GM19043 (cell line): ENCODE results near the gene CCDC171.
A peak's percentile ranks its signal among the peaks of the same experiment; 100 is the strongest.
"Not testable (repeated sequence)": the region's sequence is repeated elsewhere in the genome, so short reads cannot be mapped to it uniquely, and the experiment has no call there.

Experiments used
- ATAC-seq: cut with Tn5 transposase; IDR thresholded peaks from one replicate; pipeline ENCODE4 v1.9.1; 2021; ENCODE audit warnings: low read depth; ENCODE audit not compliant: unreplicated experiment

CCDC171 gene

GRCh38 chr9:15670894-15671293, 118.1 kb downstream of the CCDC171 start:
- peak; percentile 93 for ATAC-seq

GRCh38 chr9:15693701-15694100, 140.9 kb downstream of the CCDC171 start:
- no peak for ATAC-seq

- no peak for ATAC-seq
Measured at GRCh38 chr9:15696979-15697378, 144.1 kb downstream of the CCDC171 start.

DNA sequence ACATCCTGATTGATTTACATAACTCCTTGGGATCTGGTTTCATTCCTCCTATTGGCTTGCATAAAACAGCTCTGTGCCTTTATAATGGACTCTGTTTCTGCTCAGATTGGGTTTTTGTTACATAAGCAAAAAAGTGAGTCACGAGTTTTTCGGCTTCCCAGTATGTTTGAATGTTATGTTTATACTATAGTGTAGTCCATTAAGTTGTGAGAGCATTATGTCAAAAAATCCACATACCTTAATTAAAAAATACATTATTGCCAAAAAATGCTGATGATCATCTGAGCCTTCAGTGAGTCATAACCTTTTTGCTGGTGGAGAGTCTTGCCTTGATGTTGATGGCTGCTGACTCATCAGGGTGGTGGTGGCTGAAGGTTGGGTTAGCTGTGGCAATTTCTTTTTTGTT, 144.6 kb downstream of the CCDC171 start:
- ATAC-seq: no peak

DNA sequence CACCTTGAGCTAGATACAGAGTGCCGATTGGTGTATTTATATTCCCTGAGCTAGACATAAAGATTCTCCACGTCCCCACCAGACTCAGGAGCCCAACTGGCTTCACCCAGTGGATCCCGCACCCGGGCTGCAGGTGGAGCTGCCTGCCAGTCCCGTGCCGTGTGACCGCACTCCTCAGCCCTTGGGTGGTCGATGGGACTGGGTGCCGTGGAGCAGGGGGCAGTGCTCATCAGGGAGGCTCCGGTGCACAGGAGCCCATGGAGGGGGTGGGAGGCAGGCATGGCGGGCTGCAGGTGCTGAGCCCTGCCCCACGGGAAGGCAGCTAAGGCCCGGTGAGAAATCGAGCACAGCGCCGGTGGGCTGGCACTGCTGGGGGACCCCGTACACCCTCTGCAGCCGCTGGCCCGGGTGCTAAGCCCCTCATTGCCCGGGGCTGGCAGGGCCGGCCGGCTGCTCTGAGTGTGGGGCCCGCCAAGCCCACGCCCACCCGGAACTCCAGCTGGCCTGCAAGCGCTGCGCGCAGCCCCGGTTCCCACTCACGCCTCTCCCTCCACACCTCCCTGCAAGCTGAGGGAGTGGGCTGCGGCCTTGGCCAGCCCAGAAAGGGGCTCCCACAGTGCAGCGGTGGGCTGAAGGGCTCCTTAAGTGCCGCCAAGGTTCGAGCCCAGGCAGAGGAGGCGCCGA, 147.2 kb downstream of the CCDC171 start:
- not testable (repeated sequence) for ATAC-seq

DNA sequence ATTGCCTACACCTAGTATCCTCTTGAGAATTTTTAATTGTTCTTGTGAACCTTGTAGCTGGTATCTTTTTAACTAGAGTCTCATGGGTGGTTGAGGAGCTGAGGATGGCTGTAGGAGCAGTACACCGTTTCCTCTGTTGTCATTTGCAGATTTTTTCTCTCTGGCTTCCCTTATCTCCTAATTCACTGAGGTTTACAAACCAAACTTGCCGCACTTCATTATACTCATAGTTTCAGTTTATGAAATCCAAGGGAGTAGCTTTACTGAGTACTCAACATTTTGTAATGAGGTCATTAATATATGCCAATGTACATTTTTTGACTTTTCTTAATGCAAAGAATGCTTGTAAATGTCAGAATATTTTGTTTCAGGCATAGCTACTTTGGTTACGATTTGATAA, 154.2 kb downstream of the CCDC171 start:
- ATAC-seq: no peak

DNA sequence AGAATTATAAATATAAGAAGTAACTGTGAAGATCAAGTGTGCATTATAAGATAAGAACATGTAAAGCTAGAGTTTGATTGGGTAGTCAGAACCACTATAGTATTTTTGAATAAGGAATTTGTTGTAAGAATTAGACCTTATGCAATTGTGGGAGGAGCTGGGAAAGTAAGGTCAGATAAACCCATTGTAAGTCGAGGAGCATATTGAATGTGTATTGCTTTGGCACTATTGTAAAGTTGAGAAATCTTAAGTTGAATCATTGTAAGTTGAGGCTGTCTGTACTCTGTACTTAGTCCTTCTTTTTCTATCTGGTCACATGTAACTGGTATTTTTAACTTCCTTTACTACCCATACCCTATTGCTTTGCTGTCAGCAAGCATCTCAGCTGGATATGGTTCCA, 158.7 kb downstream of the CCDC171 start:
- ATAC-seq: no peak

DNA sequence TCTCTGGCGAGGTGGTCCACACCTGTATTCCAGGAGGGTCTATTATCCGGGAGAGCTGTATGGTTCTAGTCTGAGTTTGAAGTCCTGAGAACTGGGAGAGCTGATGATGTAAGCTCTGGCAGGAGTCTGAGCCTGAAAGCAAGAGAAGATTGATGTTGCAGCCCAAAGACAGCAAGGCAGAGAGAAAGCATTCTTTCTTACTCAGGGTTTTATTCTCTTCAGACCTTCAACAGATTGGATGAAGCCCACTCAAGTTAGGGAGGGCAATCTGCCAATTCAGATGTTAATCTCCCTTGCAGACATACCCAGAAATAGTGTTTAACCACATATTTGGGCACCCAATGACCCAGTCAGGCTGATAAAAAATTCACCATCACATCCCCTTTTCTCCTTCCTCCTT, 159.1 kb downstream of the CCDC171 start:
- ATAC-seq: no peak

GRCh38 chr9:15714746-15715145, 161.9 kb downstream of the CCDC171 start:
- ATAC-seq: no peak

DNA sequence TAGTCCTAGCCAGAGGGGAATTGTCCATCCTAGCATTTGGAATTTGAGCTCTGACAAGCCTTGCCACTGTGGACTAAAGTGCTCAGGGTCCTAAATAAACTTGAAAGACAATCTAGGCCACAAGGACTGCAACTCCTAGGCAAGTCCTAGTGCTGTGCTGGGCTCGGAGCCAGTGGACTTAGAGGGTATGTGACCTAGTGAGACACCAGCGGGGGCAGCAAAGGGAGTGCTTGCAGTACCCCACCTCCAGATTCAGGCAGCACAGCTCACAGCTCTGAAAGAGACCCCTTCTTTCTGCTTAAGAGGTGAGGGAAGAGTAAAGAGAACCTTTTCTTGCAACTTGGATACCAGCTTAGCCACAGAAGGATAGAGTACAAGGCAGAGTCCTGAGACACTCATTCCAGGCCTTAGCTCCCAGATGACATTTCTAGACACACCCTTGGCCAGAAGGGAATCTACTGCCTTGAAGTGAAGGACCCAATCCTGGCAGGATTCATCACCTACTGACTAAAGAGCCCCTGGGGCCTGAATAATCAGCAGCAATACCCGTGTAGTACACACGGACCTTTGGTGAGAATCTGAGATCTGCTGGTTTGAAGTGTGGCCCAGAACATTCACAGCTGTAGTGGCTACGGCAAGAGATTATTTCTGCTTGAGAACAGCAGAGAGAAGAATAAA, 164.6 kb downstream of the CCDC171 start:
- ATAC-seq: no peak

DNA sequence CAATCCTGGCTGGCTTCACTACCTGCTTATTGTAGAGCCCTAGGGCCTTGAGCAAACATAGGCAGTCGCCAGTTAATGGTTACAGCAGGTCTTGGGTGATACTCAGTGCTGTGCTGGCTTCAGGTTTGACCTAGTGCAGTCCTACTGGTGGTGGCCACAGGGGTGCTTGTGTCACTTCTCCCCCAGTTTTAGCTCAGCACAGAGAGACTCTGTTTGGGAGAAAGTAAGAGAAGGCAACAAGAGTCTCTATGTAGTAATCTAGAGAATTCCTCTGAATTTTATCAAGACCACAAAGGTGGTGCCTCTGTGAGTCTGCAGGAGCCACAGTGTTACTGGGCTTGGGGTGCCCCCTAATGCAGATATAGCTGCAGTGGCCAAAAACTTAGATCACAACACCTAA, 165.6 kb downstream of the CCDC171 start:
- ATAC-seq: no peak

DNA sequence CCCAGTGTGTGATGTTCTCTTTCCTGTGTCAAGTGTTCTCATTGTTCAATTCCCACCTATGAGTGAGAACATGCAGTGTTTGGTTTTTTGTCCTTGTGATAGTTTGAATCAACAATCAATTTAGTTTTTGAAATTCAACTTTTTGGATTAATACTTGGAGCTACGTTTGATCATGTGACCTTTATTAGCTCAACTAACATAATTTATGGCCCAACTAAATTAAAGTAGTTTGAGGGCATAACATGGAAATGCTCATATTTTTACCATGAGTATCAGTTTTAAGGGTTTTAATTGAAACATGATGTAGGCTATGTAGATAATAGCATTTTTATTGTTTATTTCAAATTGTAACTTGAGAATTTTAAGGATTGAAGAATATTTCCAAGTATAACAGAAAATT, 168.0 kb downstream of the CCDC171 start:
- ATAC-seq: no peak

- no peak for ATAC-seq
Measured at GRCh38 chr9:15722888-15723287, 170.0 kb downstream of the CCDC171 start.

GRCh38 chr9:15724016-15724415, 171.2 kb downstream of the CCDC171 start:
- no peak for ATAC-seq

DNA sequence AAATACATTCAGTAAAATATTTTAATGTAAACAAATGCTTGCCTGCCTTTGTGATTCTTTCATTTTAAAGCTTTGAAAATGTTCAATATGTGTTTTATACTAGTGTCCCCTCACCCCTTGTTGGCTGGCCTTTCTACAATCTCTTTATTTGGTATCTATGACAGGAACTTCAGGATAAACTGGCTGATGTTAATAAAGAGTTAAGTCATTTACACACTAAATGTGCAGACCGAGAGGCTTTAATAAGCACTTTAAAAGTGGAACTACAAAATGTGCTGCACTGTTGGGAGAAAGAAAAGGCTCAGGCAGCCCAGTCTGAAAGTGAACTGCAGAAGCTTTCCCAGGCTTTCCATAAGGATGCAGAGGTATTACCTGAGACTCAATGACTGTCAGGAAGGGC, 171.8 kb downstream of the CCDC171 start:
- no peak for ATAC-seq

DNA sequence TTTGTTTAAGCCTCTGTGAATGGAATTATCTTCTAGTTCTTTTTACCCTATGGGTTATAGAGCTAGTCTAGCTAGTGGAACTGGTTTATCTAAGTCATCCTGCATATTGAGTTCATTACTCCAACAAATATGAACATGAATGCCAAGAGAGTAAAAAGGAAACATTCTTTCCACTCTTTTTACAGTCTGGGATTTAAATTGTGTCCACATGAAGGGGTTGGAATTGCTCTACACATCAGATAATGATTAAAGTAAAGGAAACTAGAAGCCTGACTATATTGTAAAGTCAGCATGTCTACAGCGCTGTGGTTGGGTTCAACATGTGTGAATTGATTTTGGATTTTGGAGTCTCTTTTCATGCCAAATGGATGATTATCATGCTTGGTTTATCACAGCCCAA, 173.1 kb downstream of the CCDC171 start:
- no peak for ATAC-seq

GRCh38 chr9:15729507-15729906, 176.7 kb downstream of the CCDC171 start:
- ATAC-seq: no peak

GRCh38 chr9:15735083-15735857, 182.4 kb downstream of the CCDC171 start:
- no peak for ATAC-seq

- ATAC-seq: no peak
Measured at GRCh38 chr9:15736569-15736968, 183.7 kb downstream of the CCDC171 start.

- no peak for ATAC-seq
Measured at GRCh38 chr9:15738011-15738410, 185.2 kb downstream of the CCDC171 start.

DNA sequence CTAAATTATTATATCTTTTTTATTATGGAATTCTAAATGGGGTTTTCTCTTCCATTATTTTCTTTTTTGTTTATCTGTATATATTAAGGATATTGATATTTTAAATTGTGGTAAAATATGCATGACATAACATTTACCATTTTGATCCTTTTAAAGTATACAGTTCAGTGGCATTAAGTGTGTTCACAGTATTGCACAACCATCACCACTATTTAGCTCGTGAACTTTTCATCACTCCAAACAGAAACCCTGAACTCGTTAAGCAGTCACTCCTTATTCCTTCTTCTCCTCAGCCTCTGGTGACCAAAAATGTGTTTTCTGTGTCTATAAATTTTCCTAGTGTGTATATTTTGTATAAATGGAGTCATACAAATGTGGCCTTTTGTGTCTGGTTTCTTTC, 188.2 kb downstream of the CCDC171 start:
- no peak for ATAC-seq

GRCh38 chr9:15743512-15743911, 190.7 kb downstream of the CCDC171 start:
- peak; percentile 90 for ATAC-seq
